HG02571 (cell line): Measurements from ENCODE around the gene SPATA3.
"Not testable (repeated sequence)": the region's sequence is repeated elsewhere in the genome, so short reads cannot be mapped to it uniquely, and the experiment has no call there.

Source experiments
- ATAC-seq: cut with Tn5 transposase; IDR thresholded peaks from one replicate; pipeline ENCODE4 v1.9.1; 2021; ENCODE audit warnings: mild to moderate bottlenecking, moderate library complexity; ENCODE audit not compliant: unreplicated experiment

SPATA3 gene

GRCh38 chr2:230991598-230991997, 4.3 kb upstream of the SPATA3 start:
- ATAC-seq = no peak

GRCh38 chr2:230996661-230997060, 740 bp downstream of the SPATA3 start:
- ATAC-seq = no peak

GRCh38 chr2:230998882-230999281, 3.0 kb downstream of the SPATA3 start:
- ATAC-seq = no peak

GRCh38 chr2:230999477-230999876, 3.6 kb downstream of the SPATA3 start:
- ATAC-seq = no peak

GRCh38 chr2:231000211-231000904, 4.4 kb downstream of the SPATA3 start:
- no peak for ATAC-seq

- ATAC-seq = no peak
Measured at GRCh38 chr2:231001036-231001435, 5.1 kb downstream of the SPATA3 start.

- no peak for ATAC-seq
Measured at GRCh38 chr2:231001921-231002320, 6.0 kb downstream of the SPATA3 start.

GRCh38 chr2:231002641-231003040, 6.7 kb downstream of the SPATA3 start:
- no peak for ATAC-seq

GRCh38 chr2:231003186-231003585, 7.3 kb downstream of the SPATA3 start:
- ATAC-seq = no peak

- ATAC-seq = not testable (repeated sequence)
Measured at GRCh38 chr2:231004930-231005329, 9.0 kb downstream of the SPATA3 start.

GRCh38 chr2:231007286-231008098, 11.6 kb downstream of the SPATA3 start:
- no peak for ATAC-seq

GRCh38 chr2:231008131-231008530, 12.2 kb downstream of the SPATA3 start:
- no peak for ATAC-seq

- ATAC-seq = no peak
Measured at GRCh38 chr2:231009236-231009919, 13.5 kb downstream of the SPATA3 start.

- no peak for ATAC-seq
Measured at GRCh38 chr2:231010201-231010730, 14.3 kb downstream of the SPATA3 start.

- ATAC-seq = no peak
Measured at GRCh38 chr2:231011526-231011925, 15.6 kb downstream of the SPATA3 start.

GRCh38 chr2:231012463-231012862, 16.5 kb downstream of the SPATA3 start:
- no peak for ATAC-seq

GRCh38 chr2:231013820-231014219, 17.9 kb downstream of the SPATA3 start:
- ATAC-seq = no peak

GRCh38 chr2:231015478-231015877, 19.6 kb downstream of the SPATA3 start:
- ATAC-seq = no peak

- ATAC-seq = no peak
Measured at GRCh38 chr2:231015926-231016325, 20.0 kb downstream of the SPATA3 start.

GRCh38 chr2:231016566-231017230, 20.8 kb downstream of the SPATA3 start:
- no peak for ATAC-seq

- ATAC-seq = no peak
Measured at GRCh38 chr2:231017231-231017598, 21.3 kb downstream of the SPATA3 start.
